Endothelial cell (in vitro differentiated cells): Measurements from ENCODE around the gene RDM1. TPM values are rescaled to one million over a fixed set of nuclear protein-coding genes. Genes with fewer than 3 reads are reported as not detected.

ENCODE experiments used
- DNase-seq: peaks from one replicate; pipeline ENCODE4 v3.0.0; 2021; ENCODE audit warnings: low spot score
- H3K27ac Mint-ChIP-seq: one replicate; pipeline ENCODE4 v1.8.0; 2021; ENCODE audit warnings: mixed read lengths, inconsistent platforms; ENCODE audit not compliant: unreplicated experiment
- H3K27me3 Mint-ChIP-seq: one replicate; pipeline ENCODE4 v1.8.0; 2021; ENCODE audit warnings: mild to moderate bottlenecking, moderate library complexity, mixed read lengths, inconsistent platforms; ENCODE audit not compliant: unreplicated experiment
- H3K36me3 Mint-ChIP-seq: one replicate; pipeline ENCODE4 v1.8.0; 2021; ENCODE audit warnings: mild to moderate bottlenecking, low read depth, mixed read lengths, inconsistent platforms; ENCODE audit not compliant: unreplicated experiment
- H3K4me1 Mint-ChIP-seq: one replicate; pipeline ENCODE4 v1.8.0; 2021; ENCODE audit warnings: mild to moderate bottlenecking, mixed read lengths, inconsistent platforms; ENCODE audit not compliant: unreplicated experiment
- H3K4me3 Mint-ChIP-seq: one replicate; pipeline ENCODE4 v1.8.0; 2021; ENCODE audit warnings: mild to moderate bottlenecking, mixed read lengths, inconsistent platforms; ENCODE audit not compliant: unreplicated experiment
- H3K9me3 Mint-ChIP-seq: one replicate; pipeline ENCODE4 v1.8.0; 2021; ENCODE audit warnings: mixed read lengths, inconsistent platforms; ENCODE audit not compliant: unreplicated experiment
- CTCF ChIP-seq: fragments of 200-600 bp; sonication (generic); IDR thresholded peaks from one replicate; pipeline ENCODE4 v1.5.0; 2021; ENCODE audit warnings: antibody characterized with exemption; ENCODE audit not compliant: unreplicated experiment
- total RNA-seq: library from RNA; stranded (reverse); fragmentation: NEBNext Ultra II Directional; extraction: Animal tissue kit (Norgen Biotek cat#: 25700); gene quantifications from one replicate; pipeline ENCODE4 v1.2.1, GENCODE V29; 2021; ENCODE audit not compliant: unreplicated experiment

Gene RDM1
- total RNA-seq, 1 donor from 2014 or later: 0.67 TPM

GRCh38 chr17:35914354-35914753, 16.2 kb downstream of the RDM1 start:
- peaks cover 13% of the 10 kb centered on the region for H3K36me3 Mint-ChIP-seq
- TF ChIP-seq CTCF: no peak
- H3K4me1 Mint-ChIP-seq: peaks cover 21% of the 10 kb centered on the region
- H3K9me3 Mint-ChIP-seq: no peaks in the 10 kb centered on the region
- DNase-seq: no peak
- no peak overlapping the region for H3K4me3 Mint-ChIP-seq
- H3K27ac Mint-ChIP-seq: no peak overlapping the region
- no peaks in the 10 kb centered on the region for H3K27me3 Mint-ChIP-seq

DNA sequence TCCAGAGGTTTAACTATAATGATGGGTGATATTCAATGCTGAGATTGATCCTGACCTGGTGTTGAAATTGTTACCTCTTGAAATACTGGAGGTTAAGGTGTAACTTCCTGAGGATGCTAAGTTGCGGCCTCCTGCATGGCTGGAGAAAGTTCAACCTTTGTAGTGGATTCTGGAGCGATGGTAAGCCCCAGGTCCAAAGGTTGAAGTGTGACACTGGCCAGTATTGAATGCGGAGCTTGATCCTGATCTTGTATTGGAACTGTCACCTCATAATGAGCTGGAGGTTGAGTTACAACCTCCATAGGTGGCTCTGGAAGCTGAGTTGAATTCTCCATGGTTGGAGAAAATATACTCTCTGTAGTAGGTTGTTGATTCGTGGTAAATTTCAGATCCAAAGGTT, 17.0 kb downstream of the RDM1 start:
- no peaks in the 10 kb centered on the region for H3K9me3 Mint-ChIP-seq
- no peaks in the 10 kb centered on the region for H3K27me3 Mint-ChIP-seq
- no peak overlapping the region for H3K4me3 Mint-ChIP-seq
- H3K36me3 Mint-ChIP-seq: peaks cover 13% of the 10 kb centered on the region
- TF ChIP-seq CTCF: no peak
- peaks cover 19% of the 10 kb centered on the region for H3K4me1 Mint-ChIP-seq
- H3K27ac Mint-ChIP-seq: no peak overlapping the region
- DNase-seq: no peak

DNA sequence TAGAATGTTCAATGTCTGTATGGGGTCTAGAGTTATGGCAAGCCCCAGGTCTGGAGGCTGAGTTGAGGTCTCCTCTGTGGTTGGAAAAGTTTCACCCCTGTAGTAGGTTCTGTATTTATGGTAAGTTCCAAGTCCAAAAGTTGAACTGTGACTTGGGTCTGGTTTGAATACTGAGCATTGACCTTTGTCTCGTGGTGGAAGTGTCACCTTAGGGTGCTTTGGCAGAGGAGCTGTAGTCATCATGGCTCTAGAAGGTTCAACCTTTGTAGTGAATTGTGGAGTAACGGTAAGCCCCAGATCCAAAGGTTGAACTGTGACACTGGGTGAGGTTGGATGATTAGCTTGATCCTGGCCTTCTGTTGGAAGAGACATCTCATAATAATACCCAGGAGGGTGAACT, 17.6 kb downstream of the RDM1 start:
- no peak for DNase-seq
- H3K27ac Mint-ChIP-seq: peak overlapping the region; percentile 16
- H3K9me3 Mint-ChIP-seq: no peaks in the 10 kb centered on the region
- peak overlapping the region; percentile 12 for H3K4me3 Mint-ChIP-seq
- TF ChIP-seq CTCF: no peak
- H3K4me1 Mint-ChIP-seq: peaks cover 15% of the 10 kb centered on the region
- peaks cover 16% of the 10 kb centered on the region for H3K36me3 Mint-ChIP-seq
- H3K27me3 Mint-ChIP-seq: no peaks in the 10 kb centered on the region

- H3K36me3 Mint-ChIP-seq: peaks cover 21% of the 10 kb centered on the region
These were observed 18.1 kb downstream of the RDM1 start for GRCh38 chr17:35912339-35912912.

More at GRCh38 chr17:35912339-35912912, 18.1 kb downstream of the RDM1 start:
- H3K27me3 Mint-ChIP-seq: no peaks in the 10 kb centered on the region
- no peak overlapping the region for H3K4me3 Mint-ChIP-seq
- peaks cover 15% of the 10 kb centered on the region for H3K4me1 Mint-ChIP-seq
- TF ChIP-seq CTCF: no peak
- H3K27ac Mint-ChIP-seq: no peak overlapping the region
- no peaks in the 10 kb centered on the region for H3K9me3 Mint-ChIP-seq
- no peak for DNase-seq
